Measurements from ENCODE around the gene TUG1.

The TUG1 gene

DNA sequence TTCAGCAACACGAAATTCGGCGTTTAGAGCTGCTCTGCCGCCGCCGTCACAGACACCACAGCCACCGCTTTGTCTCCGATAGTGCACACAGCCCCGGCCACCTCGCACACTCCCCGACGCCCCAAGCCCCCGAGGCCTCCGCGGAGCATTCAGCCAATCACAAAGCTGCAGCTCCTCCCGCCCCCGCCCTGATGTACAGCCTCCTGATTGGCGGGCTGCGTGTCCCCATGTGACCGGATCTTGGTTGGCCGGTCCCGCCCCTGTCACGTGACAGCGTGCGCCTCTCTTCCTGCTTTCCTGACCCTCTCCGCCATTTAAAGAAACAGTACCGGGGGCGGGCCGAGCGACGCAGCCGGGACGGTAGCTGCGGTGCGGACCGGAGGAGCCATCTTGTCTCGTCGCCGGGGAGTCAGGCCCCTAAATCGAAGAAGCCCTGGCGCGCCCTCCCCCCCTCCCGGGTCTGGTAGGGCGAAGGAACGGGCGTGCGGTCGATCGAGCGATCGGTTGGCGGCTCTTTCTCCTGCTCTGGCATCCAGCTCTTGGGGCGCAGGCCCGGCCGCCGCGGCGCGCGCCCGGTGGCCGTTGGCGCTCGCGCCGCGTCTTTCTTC is at the start of gene TUG1:
TUG1 (plus strand) TSS at position 342 of the 608 bp plus-strand sequence.
- DNase-seq: peak; percentile 87

GRCh38 chr22:30919973-30920372 is 49.1 kb upstream of the TUG1 start:
- DNase-seq: no peak

DNA sequence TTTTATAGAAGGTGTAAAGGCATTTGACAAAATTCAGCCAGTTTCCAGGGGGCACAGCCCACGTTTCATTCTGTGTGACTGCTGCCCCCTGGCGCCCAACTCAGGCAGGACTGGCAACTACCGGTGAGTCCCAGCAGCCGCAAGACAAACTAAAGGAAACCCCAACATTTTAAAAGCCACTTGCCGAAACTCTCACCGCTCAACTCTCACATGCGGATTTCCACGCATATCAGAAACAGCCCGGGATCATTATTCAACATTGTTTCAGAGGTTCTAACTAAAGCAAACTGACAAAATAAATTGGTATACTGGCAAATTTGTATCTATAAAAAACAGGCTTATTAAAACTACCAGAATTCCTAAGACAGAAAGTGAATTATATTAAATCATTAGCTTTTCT is 48.7 kb upstream of the TUG1 start:
- peak; percentile 58 for DNase-seq

DNA sequence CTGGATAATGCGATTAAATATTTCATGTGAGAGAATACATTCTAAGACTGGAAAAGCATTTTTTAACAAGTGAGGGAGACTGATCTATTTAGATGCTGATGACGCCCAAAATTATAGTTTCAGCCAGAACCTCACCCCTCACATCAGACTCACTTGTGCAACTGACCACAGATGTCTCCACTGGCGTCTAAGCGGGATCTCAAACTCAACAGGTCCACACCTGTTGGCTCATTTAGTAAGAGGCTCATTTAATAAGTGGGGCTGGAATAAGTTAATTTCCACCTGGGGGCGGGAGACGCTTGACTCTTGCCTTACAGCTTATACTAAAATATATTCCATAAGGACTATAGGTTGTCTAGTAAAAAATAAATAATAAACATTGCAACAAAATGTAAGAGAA is 48.0 kb upstream of the TUG1 start:
- DNase-seq: no peak

GRCh38 chr22:30922151-30922611 is 46.9 kb upstream of the TUG1 start:
- no peak for DNase-seq

DNA sequence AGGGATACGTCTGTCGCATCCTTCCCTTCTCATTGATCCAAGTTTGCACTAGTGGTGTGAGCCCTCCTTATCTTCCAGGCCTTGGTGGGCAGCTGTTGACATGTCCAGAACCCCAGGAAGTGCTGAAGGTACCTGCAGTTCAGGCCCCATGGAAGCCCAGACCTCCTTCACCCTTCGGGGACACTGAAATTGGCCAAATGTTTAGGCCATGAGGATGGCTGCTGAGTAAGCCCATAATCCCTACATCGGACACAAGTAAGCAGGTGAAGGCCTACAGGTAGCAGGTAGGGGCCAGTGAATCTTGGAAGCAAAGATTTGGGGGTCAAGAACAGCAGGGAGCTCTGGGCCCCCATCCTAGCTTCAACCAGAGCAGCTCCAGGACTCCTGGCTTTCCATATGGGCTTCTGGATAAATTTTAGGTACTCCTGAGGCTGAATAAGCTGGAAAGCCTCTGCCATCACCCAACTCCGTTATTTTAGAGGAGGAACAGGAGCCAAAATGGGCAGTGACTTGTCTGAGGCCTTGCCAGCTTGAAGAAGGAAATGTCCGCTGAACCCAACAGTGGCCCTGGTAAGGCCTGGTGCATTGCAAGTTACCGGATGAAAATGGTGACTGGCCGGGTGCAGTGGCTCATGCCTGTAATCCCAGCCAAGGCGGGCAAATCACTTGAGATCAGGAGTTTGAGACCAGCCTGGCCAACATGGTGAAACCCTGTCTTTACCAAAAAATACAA is 45.7 kb upstream of the TUG1 start:
- DNase-seq: no peak

- DNase-seq: no peak
Measured at GRCh38 chr22:30925667-30926066, 43.4 kb upstream of the TUG1 start.

DNA sequence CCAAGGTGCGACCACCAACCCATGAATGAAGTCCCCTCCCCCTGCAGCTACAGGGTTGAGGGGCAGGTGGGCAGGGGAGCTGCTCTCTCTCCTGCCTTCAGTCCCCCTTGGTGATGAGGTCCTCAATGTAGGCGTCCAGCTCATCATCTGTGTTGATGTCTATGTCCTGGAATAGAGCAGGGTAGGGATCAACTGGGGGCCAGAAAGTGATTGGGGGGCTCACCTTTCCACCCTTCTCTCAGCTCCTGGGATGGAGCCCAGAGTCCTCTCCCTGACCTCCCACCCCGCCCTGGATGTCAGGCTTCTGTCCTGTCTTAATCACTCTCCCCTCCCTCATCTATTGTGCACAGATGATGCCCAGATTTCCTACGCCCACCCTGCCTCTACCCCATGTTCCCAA is 42.4 kb upstream of the TUG1 start:
- no peak for DNase-seq

- no peak for DNase-seq
Measured at GRCh38 chr22:30927806-30928205, 41.3 kb upstream of the TUG1 start.

DNA sequence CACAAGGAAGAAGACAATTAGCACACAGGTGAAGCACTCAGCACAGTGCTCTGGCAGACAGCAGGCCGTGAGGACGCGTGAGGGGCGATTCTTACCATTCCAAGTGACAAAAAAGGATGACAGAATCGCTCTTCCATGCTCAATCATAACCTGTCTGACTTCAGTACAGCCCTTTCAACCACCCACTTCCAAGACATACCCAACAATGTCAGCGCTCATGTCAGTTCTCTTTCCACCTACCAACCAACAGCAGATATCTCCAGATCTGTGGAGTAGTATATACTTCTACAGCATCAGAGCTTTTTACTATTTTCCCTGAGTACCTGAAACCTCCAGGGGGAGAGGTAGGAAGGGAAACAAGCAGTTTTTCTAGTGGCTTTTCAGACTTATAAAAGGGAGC is 40.7 kb upstream of the TUG1 start:
- DNase-seq: no peak

DNA sequence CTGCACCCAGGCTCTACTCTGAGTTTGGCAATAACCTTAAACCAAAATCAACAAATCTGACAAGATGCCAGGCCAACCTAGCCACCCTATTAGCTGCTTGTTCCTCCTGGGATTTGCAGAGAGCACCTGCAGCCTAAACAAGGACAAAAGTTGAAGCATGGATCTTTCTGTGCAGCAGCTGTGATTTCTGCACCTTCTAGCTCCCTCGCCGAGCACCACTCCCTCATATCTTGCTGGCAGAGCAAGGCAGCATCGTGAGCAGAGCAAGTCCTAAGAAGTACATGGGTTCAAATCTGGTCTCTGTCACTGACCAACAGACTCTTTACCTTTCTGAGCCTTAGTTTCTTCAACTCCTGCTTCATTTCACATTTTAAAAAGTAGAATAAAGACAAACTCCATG is 38.8 kb upstream of the TUG1 start:
- no peak for DNase-seq

DNA sequence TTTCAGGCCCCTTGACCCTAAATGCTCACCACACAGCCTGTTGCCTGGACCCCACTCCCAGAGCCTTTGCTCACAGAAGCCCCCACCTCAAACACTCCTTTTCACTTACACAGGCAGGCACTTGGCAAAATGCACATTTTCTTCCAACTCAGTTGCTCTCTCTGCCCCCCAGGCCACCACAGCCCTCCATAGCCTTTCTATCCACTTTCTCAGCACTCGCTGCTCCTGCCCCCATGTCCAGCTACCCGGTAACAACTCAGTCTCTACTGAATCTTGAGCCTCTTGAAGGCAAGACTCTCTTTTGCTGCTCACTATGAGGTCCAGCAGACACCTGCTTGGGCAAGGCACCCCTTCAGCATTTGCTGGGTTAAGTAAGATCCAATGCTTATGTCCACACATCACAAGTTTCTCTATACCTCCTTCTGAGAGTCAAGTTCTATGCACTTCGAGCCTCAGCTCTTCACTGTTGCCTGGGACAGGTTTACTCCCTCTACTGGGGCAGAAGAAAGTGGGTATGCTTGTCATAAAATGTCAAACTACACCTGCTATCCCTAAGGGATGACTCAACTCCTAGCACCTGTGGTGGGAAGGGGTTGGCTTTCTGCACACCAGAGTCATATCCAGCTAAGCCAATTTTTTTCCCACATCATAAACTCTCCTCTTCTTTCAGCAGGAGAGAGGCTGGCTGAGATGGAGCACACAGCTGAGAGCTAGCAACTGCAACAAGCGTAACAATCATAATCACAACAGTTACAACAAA is 37.3 kb upstream of the TUG1 start:
- DNase-seq: no peak

- DNase-seq: no peak
Measured at GRCh38 chr22:30932661-30933060, 36.4 kb upstream of the TUG1 start.

DNA sequence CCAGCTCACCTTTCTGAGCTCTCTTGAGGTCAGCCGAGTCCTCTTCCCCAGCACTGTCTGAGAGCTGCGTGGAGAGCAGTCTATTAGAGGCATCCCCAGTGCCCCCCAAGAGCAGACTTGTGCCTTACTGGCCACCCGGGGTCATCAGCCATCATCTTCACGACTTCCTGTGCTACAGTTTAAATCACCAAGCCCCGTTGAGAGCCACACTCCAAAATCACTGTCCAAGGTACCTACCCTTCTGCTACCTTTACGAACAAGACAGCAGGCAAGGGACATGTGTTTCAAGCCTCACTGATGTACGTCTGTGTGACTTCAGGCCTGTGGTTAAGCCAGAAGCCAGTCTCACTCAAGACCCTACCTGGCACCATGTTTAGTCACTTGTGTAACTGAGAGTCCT is 35.6 kb upstream of the TUG1 start:
- no peak for DNase-seq

DNA sequence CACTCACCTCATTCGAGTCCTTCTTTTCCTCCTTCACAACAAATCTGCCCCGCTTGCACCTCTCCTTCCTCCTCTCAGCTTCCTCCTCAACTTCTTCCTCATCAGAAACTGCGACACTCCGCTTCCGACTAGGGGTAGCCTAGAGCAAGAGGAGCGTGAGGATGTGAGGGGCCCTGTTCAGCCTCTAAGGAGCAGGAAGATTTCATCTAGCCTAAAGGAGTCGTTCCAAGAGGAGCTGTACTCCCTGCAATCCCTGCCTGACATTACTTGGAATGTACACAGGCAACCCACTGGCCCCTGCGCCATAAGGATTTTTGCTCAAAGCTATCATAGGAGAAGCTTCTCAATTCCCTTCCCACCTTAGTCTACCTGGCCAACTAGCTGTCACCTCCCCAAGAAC is 35.0 kb upstream of the TUG1 start:
- DNase-seq: no peak

- no peak for DNase-seq
Measured at GRCh38 chr22:30940685-30941362, 28.2 kb upstream of the TUG1 start.

GRCh38 chr22:30941363-30941740 is 27.7 kb upstream of the TUG1 start:
- no peak for DNase-seq

GRCh38 chr22:30943368-30943767 is 25.7 kb upstream of the TUG1 start:
- DNase-seq: no peak

GRCh38 chr22:30944986-30945385 is 24.1 kb upstream of the TUG1 start:
- DNase-seq: no peak

DNA sequence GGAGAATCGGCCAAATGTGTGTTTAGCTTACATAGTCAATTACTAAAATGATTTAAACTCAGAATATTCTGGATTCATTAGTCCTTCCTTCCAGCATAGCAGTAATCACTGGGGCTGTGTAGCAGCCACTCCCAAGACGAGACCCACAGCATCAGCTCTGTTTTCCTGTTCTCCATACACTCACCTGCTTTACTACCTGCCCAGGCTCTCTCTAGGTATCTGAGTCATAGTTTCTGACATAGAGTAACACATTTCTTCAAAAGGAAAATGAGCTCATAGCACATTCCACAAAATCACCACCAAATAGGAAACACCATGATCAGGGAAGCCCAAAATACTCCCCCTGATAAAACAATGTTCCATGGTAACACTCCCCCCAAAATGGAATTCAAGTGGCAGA is 23.4 kb upstream of the TUG1 start:
- DNase-seq: no peak

DNA sequence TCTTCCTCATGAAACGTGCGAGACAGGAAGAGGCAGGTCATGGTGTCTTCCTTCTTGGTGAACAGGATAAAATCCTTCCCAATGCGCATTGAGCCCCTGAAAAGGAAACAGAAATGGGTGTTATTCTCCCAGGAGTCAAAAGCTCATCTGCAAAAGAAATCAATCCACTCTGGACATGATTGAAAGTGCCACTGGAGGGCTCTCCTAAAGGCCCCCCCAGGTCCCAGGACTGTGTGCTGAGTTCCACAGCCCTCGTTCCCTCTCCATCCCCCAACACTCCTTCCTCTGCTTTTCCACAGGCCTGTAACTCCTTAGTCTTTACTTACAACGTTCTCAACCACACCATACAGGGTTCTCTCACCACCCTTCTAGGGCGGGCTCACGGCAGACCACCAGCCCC is 22.7 kb upstream of the TUG1 start:
- no peak for DNase-seq

DNA sequence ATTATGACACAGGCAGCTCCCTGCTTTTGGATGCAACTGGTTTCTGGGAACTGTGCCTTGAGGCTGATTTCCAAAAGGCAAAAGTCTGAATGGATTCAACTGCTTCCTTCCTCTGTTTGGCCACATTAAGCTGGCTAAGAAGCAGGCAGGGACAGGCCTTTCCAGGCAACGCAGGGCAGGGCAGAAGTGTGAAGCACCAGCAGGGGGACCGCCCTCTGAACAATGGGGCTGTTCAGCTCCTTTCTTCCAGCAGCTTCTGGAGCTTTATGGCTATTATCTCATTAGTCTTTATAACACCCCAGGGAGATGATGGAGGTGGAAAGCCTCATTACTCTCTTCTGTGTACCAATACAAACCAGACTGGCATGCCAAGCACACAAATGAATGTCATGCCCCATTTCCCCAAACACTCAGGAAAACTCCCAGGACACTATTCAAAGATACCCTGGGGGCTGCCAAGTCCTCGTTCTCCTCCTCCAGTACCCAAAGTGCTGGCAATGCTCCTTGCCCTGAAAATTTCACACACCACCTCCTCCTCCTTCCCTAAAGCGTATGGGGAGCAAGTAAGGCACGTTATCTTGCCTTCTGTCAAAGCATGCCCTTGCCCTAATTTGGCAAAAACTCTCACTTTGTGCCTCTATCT is 21.8 kb upstream of the TUG1 start:
- DNase-seq: no peak

DNA sequence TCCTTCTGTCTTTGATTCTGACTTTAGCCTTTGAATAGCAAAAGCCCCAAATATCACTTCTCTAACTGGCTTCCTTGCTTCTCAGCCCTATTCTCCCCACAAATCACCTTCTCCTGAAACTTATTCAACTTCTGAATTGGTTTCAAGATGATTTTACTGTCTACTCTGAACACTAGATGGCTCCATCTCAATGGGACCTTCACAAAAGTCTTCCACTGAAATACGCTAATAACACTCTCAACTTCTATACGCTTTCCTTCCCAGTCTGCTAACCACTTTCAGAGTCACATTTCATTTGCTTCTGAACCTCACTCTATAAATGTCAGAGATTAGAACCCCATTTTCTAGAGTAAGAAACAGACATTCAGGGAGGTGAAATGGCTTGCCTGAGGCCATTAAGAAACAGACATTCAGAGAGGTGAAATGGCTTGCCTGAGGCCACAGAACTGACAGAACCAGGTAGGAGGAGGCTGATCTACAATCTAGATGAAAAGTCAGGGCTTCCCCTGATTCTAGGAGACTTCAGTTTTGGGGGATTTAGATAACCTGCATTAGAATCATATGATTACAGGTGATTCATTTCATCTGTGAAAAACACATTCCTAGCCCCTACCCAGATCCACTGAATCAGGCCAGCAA is 21.1 kb upstream of the TUG1 start:
- peak; percentile 49 for DNase-seq

Data from amniotic stem cell (primary cell).